ENCODE data around the gene CST9L. TPM values are rescaled to one million over a fixed set of nuclear protein-coding genes. Genes with fewer than 3 reads are reported as not detected.

CST9L gene
- total RNA-seq, 1 experiment from 2014 or later, result not detected

GRCh38 chr20:23609486-23610109 is 41.3 kb upstream of the CST9L start:
- ChIA-PET CTCF (interaction anchor here (0.6 to 17.1 kb wide), 9 partner anchors 13 to 919 kb away, joined by 3 to 541 read pairs (median 4); partner anchors contain the start of genes CSTL1 and NAPB), POLR2A (interaction anchor here (0.6 to 4.5 kb wide), 9 partner anchors 10 to 1569 kb away, joined by 3 to 16 read pairs (median 5); partner anchors contain the start of gene NXT1)
- Mint-ChIP-seq H3K9me3 (ENCODE audit: unreplicated experiment) (no peaks in the 10 kb centered on the region), H3K27me3 (ENCODE audit: insufficient read depth, unreplicated experiment) (no peaks in the 10 kb centered on the region), H3K36me3 (ENCODE audit: insufficient read depth, unreplicated experiment) (no peaks in the 10 kb centered on the region), H3K4me1 (ENCODE audit: insufficient read depth, unreplicated experiment) (no peaks in the 10 kb centered on the region), H3K4me3 (ENCODE audit: unreplicated experiment) (no peak overlapping the region), H3K27ac (ENCODE audit: low read depth, unreplicated experiment) (no peak overlapping the region)
- DNase-seq (ENCODE audit: unreplicated experiment), result no peak
- no TSS peak for BruUV-seq (replicated peaks)
- intact Hi-C loops (cut with micrococcal nuclease), result no loop called here
- TF ChIP-seq CTCF (IDR thresholded peaks at IDR 0.05; ENCODE audit: unreplicated experiment), result no peak

DNA sequence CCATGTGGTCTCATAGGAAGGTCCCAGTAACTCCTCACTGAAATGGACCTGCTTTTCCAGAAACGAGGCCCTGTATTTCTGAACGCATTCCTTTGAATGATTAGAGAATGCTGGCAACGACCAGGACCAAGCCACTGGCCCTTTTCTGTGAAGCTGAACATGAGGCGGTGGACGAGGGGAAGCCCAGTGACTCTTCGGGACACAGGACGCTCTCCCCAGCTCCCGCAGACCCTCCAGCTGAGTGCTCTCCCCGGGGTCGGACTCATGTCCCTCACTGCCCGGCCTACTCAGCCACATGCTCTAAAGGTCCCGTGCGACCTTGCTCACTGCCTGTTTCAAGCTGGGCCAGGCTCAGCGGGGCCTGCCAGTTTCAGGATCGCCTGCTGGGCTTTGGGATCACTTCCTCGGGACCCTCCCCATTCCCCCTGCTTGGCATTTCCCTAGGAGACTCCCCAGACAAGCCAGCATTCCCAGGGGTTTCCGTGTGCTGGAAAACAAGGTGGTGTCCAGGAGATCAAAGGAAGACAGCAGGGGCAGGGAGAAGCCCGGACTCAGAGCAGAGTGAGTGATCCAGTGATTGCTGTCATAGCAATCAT is 40.1 kb upstream of the CST9L start:
- intact Hi-C loops (cut with micrococcal nuclease), result no loop called here
- Mint-ChIP-seq H3K9me3 (ENCODE audit: unreplicated experiment) (no peaks in the 10 kb centered on the region), H3K27me3 (ENCODE audit: insufficient read depth, unreplicated experiment) (no peaks in the 10 kb centered on the region), H3K4me1 (ENCODE audit: insufficient read depth, unreplicated experiment) (no peaks in the 10 kb centered on the region), H3K27ac (ENCODE audit: low read depth, unreplicated experiment) (no peak overlapping the region), H3K36me3 (ENCODE audit: insufficient read depth, unreplicated experiment) (no peaks in the 10 kb centered on the region), H3K4me3 (ENCODE audit: unreplicated experiment) (no peak overlapping the region)
- TF ChIP-seq CTCF (IDR thresholded peaks at IDR 0.05; ENCODE audit: unreplicated experiment), result no peak
- no TSS peak for BruUV-seq (replicated peaks)
- no peak for DNase-seq (ENCODE audit: unreplicated experiment)
- ChIA-PET CTCF (interaction anchor here (0.6 to 17.1 kb wide), 18 partner anchors 9 to 1310 kb away, joined by 3 to 541 read pairs (median 4); partner anchors contain the start of genes CSTL1 and NAPB), POLR2A (interaction anchor here (1.4 to 4.5 kb wide), 3 partner anchors 15 to 167 kb away, joined by 3 to 16 read pairs (median 16); no protein-coding TSS in a partner anchor)

DNA sequence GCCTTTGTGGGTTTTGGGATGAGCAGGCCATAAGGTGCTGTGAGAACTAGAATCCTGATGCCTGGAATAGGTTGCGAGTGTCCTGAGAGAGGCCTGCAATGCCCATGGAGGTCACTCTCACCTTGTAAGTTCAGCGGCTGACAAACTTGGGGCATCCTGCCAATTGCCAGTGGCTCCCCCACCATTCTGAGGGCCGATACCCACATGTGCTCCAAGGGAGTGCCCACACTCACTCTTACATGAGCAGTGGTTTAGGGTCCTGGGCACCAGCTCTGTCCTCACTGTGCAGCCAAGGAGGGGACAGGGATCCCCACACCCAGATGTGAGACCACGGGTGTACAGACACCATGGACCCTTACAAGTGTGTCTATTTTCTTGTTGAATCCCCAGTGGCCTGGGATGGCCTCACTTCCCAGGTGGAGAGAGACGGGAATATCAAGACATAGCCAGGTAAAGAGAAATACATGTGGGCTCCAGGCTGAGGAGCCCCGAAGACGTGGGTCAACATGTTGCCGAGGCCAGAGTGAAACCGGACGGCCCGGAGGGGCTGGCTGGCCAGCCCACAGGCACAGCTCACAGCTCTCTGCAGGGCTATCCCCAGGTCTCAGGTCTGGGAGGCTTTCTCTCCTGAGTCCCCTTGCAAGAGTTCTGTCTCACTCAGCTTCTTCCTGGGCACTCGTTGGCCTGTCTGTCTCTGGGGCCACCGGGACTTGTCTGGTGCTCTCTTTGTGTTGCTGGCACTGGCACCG is 39.4 kb upstream of the CST9L start:
- no peaks in the 10 kb centered on the region for H3K9me3 Mint-ChIP-seq (ENCODE audit: unreplicated experiment)
- H3K27ac Mint-ChIP-seq (ENCODE audit: low read depth, unreplicated experiment), result no peak overlapping the region
- no peak overlapping the region for H3K4me3 Mint-ChIP-seq (ENCODE audit: unreplicated experiment)
- DNase-seq (ENCODE audit: unreplicated experiment), result no peak
- CTCF ChIA-PET, result interaction anchor here (0.5 to 17.1 kb wide), 47 partner anchors 10 to 1904 kb away, joined by 3 to 541 read pairs (median 4); partner anchors contain the start of genes CSTL1 and NAPB
- no peaks in the 10 kb centered on the region for H3K4me1 Mint-ChIP-seq (ENCODE audit: insufficient read depth, unreplicated experiment)
- no peaks in the 10 kb centered on the region for H3K36me3 Mint-ChIP-seq (ENCODE audit: insufficient read depth, unreplicated experiment)
- intact Hi-C loops (cut with micrococcal nuclease), result no loop called here
- TF ChIP-seq CTCF (IDR thresholded peaks at IDR 0.05; ENCODE audit: unreplicated experiment), result no peak
- no peaks in the 10 kb centered on the region for H3K27me3 Mint-ChIP-seq (ENCODE audit: insufficient read depth, unreplicated experiment)
- BruUV-seq (replicated peaks), result no TSS peak
- POLR2A ChIA-PET, result interaction anchor here (0.8 to 4.5 kb wide), 4 partner anchors 15 to 171 kb away, joined by 3 to 16 read pairs (median 10); no protein-coding TSS in a partner anchor
